ENCODE results near the gene TYSND1. TPM values are rescaled to one million over a fixed set of nuclear protein-coding genes. Genes with fewer than 3 reads are reported as not detected.

TYSND1 gene
- total and polyA plus RNA-seq, 12 donors = 4.1 to 33.1 (median 18.0) TPM

DNA sequence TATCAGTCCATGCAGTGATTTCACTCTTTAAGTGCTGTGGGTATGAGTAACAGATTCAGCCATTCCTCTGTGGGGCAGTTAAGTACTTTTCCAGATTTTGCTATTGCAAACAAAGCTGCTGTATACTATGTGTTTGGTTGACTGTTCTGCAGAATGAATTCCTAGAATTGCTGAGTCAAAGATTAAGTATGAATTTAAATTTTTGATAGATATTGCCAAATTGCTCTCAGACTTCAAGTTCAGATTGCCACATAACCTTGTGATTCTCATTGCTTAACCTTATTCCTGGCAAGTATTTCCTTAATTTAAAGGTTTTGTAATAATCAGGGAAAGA is 45.4 kb upstream of the TYSND1 start:
- H3K4me3 ChIP-seq = no peak overlapping the region
- peak overlapping the region in 4 of 5 donors; percentile 56 to 79 (median 72) for H3K27ac ChIP-seq
- H3K4me1 ChIP-seq (replicated peaks in 1 of 2) = peaks cover 27 to 36% of the 10 kb centered on the region in 2 donors
- no peaks in the 10 kb centered on the region for H3K27me3 ChIP-seq
- no peaks in the 10 kb centered on the region for H3K9me3 ChIP-seq (replicated peaks in 1 of 3)
- intact Hi-C loops (cut with DNase I) = no loop called here
- TF ChIP-seq, protein P1, sequence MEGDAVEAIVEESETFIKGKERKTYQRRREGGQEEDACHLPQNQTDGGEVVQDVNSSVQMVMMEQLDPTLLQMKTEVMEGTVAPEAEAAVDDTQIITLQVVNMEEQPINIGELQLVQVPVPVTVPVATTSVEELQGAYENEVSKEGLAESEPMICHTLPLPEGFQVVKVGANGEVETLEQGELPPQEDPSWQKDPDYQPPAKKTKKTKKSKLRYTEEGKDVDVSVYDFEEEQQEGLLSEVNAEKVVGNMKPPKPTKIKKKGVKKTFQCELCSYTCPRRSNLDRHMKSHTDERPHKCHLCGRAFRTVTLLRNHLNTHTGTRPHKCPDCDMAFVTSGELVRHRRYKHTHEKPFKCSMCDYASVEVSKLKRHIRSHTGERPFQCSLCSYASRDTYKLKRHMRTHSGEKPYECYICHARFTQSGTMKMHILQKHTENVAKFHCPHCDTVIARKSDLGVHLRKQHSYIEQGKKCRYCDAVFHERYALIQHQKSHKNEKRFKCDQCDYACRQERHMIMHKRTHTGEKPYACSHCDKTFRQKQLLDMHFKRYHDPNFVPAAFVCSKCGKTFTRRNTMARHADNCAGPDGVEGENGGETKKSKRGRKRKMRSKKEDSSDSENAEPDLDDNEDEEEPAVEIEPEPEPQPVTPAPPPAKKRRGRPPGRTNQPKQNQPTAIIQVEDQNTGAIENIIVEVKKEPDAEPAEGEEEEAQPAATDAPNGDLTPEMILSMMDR (IDR thresholded peaks at IDR 0.05) = no peak
- no peak for TF ChIP-seq POLR2A (IDR thresholded peaks at IDR 0.05)
- DNase-seq = no peak
- H3K36me3 ChIP-seq (replicated peaks in 1 of 2) = no peaks in the 10 kb centered on the region

DNA sequence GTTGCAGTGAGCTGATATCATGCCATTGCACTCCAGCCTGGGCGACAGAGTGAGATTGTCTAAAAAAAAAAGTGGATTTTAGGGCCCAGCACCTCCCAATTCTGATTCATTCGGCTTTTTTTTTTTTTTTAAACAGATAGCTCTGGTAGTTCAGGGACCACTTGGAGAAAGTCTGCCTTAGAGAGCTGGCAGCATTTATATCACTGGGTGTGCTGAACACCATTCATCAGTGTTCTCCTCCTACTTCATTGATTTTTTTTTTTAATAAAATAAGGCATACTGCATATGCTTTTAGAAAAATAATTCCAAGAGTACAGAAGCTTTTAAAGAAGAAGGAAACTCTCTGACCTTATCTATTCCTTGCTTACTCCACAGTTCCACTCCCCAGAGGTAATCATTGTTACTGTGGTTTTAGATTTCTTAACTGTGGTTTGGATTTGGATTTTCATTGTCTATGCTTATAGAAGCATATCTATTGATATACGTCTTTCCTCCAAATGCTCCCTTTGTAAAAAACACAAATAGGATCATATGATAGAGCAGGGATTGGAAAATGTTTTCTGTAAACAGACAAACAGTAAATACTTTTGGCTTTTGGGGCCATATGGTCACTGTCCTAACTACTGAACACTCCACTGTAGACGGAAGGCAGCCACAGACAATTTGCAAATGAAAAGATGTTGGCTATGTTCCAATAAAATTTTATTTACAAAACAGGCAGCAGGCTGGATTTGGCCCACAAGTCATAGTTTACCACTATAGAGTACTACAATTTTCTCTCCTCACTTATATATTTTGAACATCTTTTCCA is 44.9 kb upstream of the TYSND1 start:
- no peaks in the 10 kb centered on the region for H3K36me3 ChIP-seq (replicated peaks in 1 of 2)
- intact Hi-C loops (cut with DNase I) = no loop called here
- 42 to 48% (median 47%) methylated on average over 4 of the region's 4 CpGs for WGBS, 4 donors

DNA sequence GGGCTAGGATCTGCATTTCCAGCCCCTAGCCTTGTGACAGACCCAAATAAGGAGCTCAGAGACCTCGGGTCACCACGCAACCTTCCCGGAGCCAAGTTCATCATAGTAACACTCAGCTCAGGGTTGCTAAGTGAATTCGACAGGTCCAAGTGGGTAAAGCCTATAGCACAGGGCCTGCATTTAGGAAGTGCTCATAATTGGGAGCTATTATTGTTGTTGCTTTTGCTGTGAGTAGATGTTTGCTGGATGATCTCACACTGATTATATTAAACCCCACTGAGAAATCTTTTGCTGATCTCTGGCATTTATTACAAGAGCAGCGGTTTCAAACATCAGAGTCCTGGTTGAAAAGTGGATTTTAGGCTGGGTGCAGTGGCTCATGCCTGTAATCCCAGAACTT is 44.1 kb upstream of the TYSND1 start:
- H3K27me3 ChIP-seq = no peaks in the 10 kb centered on the region
- peak overlapping the region in 3 of 5 donors; percentile 7 to 79 (median 73) for H3K27ac ChIP-seq
- H3K9me3 ChIP-seq (replicated peaks in 1 of 3) = no peaks in the 10 kb centered on the region
- TF ChIP-seq, protein P1 (IDR thresholded peaks at IDR 0.05) = no peak
- no peak for TF ChIP-seq POLR2A (IDR thresholded peaks at IDR 0.05)
- no peak for DNase-seq
- H3K4me3 ChIP-seq = no peak overlapping the region
- no peaks in the 10 kb centered on the region for H3K36me3 ChIP-seq (replicated peaks in 1 of 2)
- intact Hi-C loops (cut with DNase I) = no loop called here
- H3K4me1 ChIP-seq (replicated peaks in 1 of 2) = peaks cover 27 to 36% of the 10 kb centered on the region in 2 donors
- WGBS, 4 donors = 67 to 88% (median 82%) methylated on average over 5 of the region's 5 CpGs

More for the DNA sequence above, 44.9 kb upstream of the TYSND1 start:
- Histone ChIP-seq H3K27ac (peak overlapping the region; percentile 8 to 79 (median 71)), H3K4me1 (replicated peaks in 1 of 2) (peaks cover 27 to 36% of the 10 kb centered on the region in 2 donors), H3K4me3 (no peak overlapping the region), H3K9me3 (replicated peaks in 1 of 3) (no peaks in the 10 kb centered on the region), H3K27me3 (no peaks in the 10 kb centered on the region)
- TF ChIP-seq, protein P1 (IDR thresholded peaks at IDR 0.05) = no peak
- TF ChIP-seq POLR2A (IDR thresholded peaks at IDR 0.05) = no peak
- DNase-seq = no peak

DNA sequence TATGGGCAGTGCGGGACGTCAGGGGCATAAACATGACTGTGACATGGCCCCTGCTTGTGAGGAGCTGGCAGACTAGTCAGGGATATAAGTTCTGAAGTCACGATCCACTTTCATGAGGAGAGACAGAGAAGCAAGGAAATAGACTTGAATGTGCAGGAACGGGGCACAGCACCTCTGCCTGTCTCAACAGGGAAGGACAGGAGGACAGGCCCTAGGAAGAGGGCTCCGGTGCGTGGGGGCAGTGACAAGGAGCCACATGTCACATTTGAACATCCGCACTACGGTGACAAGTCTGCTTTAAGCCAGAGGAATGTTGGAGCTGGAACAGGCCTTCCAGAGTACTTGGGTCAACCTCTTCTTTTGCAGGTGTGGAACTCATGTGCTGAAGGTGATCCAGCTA is 43.6 kb upstream of the TYSND1 start:
- Histone ChIP-seq H3K4me3 (no peak overlapping the region), H3K4me1 (replicated peaks in 1 of 2) (peaks cover 27 to 36% of the 10 kb centered on the region in 2 donors), H3K27ac (peak overlapping the region in 2 of 5 donors; percentile 20 to 73), H3K36me3 (replicated peaks in 1 of 2) (no peaks in the 10 kb centered on the region), H3K9me3 (replicated peaks in 1 of 3) (no peaks in the 10 kb centered on the region), H3K27me3 (no peaks in the 10 kb centered on the region)
- 87 to 95% (median 93%) methylated on average over 8 of the region's 8 CpGs for WGBS, 4 donors
- TF ChIP-seq, protein P1 (IDR thresholded peaks at IDR 0.05) = no peak
- intact Hi-C loops (cut with DNase I) = no loop called here
- no peak for DNase-seq

All from adrenal gland (tissue), 12 donors.